K562 (cell line): ENCODE data around the gene GPR27. TPM values are rescaled to one million over a fixed set of nuclear protein-coding genes. Genes with fewer than 3 reads are reported as not detected.

Experiments
- ATAC-seq: fragments of 200-7000 bp; cut with Tn5 transposase; 3 replicates; pipeline ENCODE4 v1.9.1; 2020; ENCODE audit warnings: moderate library complexity
- BruUV-seq: library from RNA; stranded (reverse); fragments of 400-500 nt; replicated peaks from 2 replicates; lab custom pipeline; 2021; lab: Mats Ljungman, UMichigan
- CTCF ChIA-PET: fragments of 300-600 bp; formaldehyde crosslinking; extraction: SDS; loops from one replicate; lab custom pipeline; 2021; ENCODE audit warnings: low intra/inter-chr PET ratio; lab: Yijun Ruan, JAX
- POLR2A ChIA-PET: fragments of 300-600, 350-650 bp; sonication (Branson Sonifier 250); formaldehyde crosslinking; extraction: SDS; loops from one replicate; lab custom pipeline; 2021; ENCODE audit warnings: antibody characterized with exemption, inconsistent platforms; lab: Yijun Ruan, JAX
- DNase-seq, 4 experiments: peaks; one replicate each; pipeline versions ENCODE4 v3.0.0 to v3.0.0-alpha.2; 2011 to 2018; ENCODE audit warnings: low spot score in 3 of 4, mixed read lengths in 3 of 4; ENCODE audit errors: extremely low read depth in 1 of 4
- FAIRE-seq: peaks from 2 replicates; lab custom pipeline; 2011; peaks lifted over from hg19 to GRCh38; lab: Jason Lieb, UNC
- H2AFZ ChIP-seq: 2 replicates; pipeline ENCODE4 v1.6.0; 2011; ENCODE audit warnings: low read depth, low read length, control low read depth, inconsistent platforms
- H3K27ac ChIP-seq: fragments of 200-600 bp; 3 replicates; pipeline ENCODE4 v1.8.0; 2011; ENCODE audit warnings: low read depth, mild to moderate bottlenecking, control low read depth, inconsistent platforms, low read length, moderate library complexity, mixed read lengths; ENCODE audit errors: extremely low read depth
- H3K27me3 ChIP-seq, 2 experiments: fragments of 300-600 bp in 1 of 2; 2 replicates in 1 of 2; 3 replicates in 1 of 2; pipeline versions ENCODE4 v1.6.0 to v1.8.0; 2011; ENCODE audit warnings: inconsistent platforms in 2 of 2, low read length in 2 of 2, mild to moderate bottlenecking in 1 of 2, mixed read lengths in 1 of 2, moderate library complexity in 1 of 2; ENCODE audit not compliant: control insufficient read depth in 2 of 2, insufficient read depth in 2 of 2
- H3K36me3 ChIP-seq: fragments of 300-600 bp; 3 replicates; pipeline ENCODE4 v1.8.0; 2011; ENCODE audit warnings: mild to moderate bottlenecking, low read length, inconsistent platforms; ENCODE audit not compliant: control insufficient read depth, insufficient read depth
- H3K4me1 ChIP-seq, 2 experiments: fragments of 200-600 bp in 1 of 2; replicated peaks in 1 of 2; 2 replicates in 1 of 2; 3 replicates in 1 of 2; pipeline versions ENCODE4 v1.5.1 to v1.8.0; 2011; ENCODE audit warnings: inconsistent platforms in 2 of 2, low read length in 2 of 2, mild to moderate bottlenecking in 1 of 2, mixed read lengths in 1 of 2, moderate library complexity in 1 of 2; ENCODE audit not compliant: control insufficient read depth in 2 of 2, insufficient read depth in 2 of 2
- H3K4me2 ChIP-seq: 2 replicates; pipeline ENCODE4 v1.6.1; 2011; ENCODE audit warnings: low read length, control low read depth, inconsistent platforms, mixed read lengths; ENCODE audit not compliant: insufficient read depth
- H3K4me3 ChIP-seq: fragments of 200-600 bp; sonication (generic), shearing (Covaris generic); 2 replicates; pipeline ENCODE4 v1.5.1; 2016; ENCODE audit warnings: control low read depth, inconsistent platforms
- H3K79me2 ChIP-seq: fragments of 200-600 bp; 3 replicates; pipeline ENCODE4 v1.8.0; 2011; ENCODE audit warnings: low read length, inconsistent platforms; ENCODE audit not compliant: control insufficient read depth, insufficient read depth
- H3K9ac ChIP-seq, 2 experiments: 2 replicates each; pipeline versions ENCODE4 v1.6.0 to v1.6.1; 2011; ENCODE audit warnings: low read depth in 2 of 2, low read length in 2 of 2, control low read depth in 1 of 2, inconsistent platforms in 1 of 2, mild to moderate bottlenecking in 1 of 2, mixed read lengths in 1 of 2; ENCODE audit not compliant: insufficient read depth in 1 of 2
- H3K9me1 ChIP-seq: one replicate; pipeline ENCODE4 v1.6.0; 2011; ENCODE audit warnings: inconsistent platforms, mild to moderate bottlenecking, low read length, moderate library complexity; ENCODE audit not compliant: control insufficient read depth, insufficient read depth
- H3K9me3 ChIP-seq: replicated peaks from 2 replicates; pipeline ENCODE4 v1.5.1; 2011; ENCODE audit warnings: low read depth, low read length, inconsistent platforms; ENCODE audit not compliant: control insufficient read depth, insufficient read depth
- H4K20me1 ChIP-seq: replicated peaks from 2 replicates; pipeline ENCODE4 v1.6.1; 2011; ENCODE audit warnings: low read length, inconsistent platforms, mixed read lengths; ENCODE audit not compliant: control insufficient read depth, insufficient read depth
- CBX5 ChIP-seq: IDR thresholded peaks from 2 replicates; pipeline ENCODE4 v1.6.1; 2014; ENCODE audit warnings: low read depth, borderline replicate concordance
- CHCHD3 ChIP-seq: fragments of 250-450 bp; sonication (Bioruptor Pico); IDR thresholded peaks from 2 replicates; pipeline ENCODE4 v2.1.2; 2022; ENCODE audit warnings: mild to moderate bottlenecking
- CTBP1 ChIP-seq: fragments of 450-650 bp; IDR thresholded peaks from 2 replicates; pipeline ENCODE4 v1.6.1; 2016; ENCODE audit warnings: borderline replicate concordance
- FOXP4 ChIP-seq: sonication (generic); formaldehyde crosslinking; IDR thresholded peaks from 2 replicates; pipeline ENCODE4 v1.8.0; 2022; ENCODE audit warnings: mild to moderate bottlenecking, missing genetic modification reagents, borderline replicate concordance
- GATAD2A ChIP-seq: fragments of 450-650 bp; IDR thresholded peaks from 2 replicates; pipeline ENCODE4 v1.6.1; 2017
- HDAC8 ChIP-seq: fragments of 450-650 bp; IDR thresholded peaks from 2 replicates; pipeline ENCODE4 v1.6.1; 2016; ENCODE audit warnings: mild to moderate bottlenecking, missing genetic modification characterization, moderate library complexity, missing compliant biosample characterization
- ILK ChIP-seq: fragments of 450-650 bp; IDR thresholded peaks from 2 replicates; pipeline ENCODE4 v1.6.1; 2016; ENCODE audit warnings: missing genetic modification characterization, low read depth, mild to moderate bottlenecking, missing compliant biosample characterization, moderate library complexity, borderline replicate concordance
- KLF16 ChIP-seq: IDR thresholded peaks from 2 replicates; pipeline ENCODE4 v1.6.1; 2016; ENCODE audit warnings: antibody characterized with exemption
- MBD2 ChIP-seq: sonication (generic); IDR thresholded peaks from 2 replicates; pipeline ENCODE4 v1.6.1; 2016; ENCODE audit warnings: low read depth, borderline replicate concordance
- POLR2G ChIP-seq: fragments of 200-400 bp; formaldehyde crosslinking; IDR thresholded peaks from 2 replicates; pipeline ENCODE4 v1.6.1; 2017; ENCODE audit warnings: low read depth, mild to moderate bottlenecking, antibody characterized with exemption, low read length, moderate library complexity
- RNF2 ChIP-seq: sonication (generic); IDR thresholded peaks from 2 replicates; pipeline ENCODE4 v1.6.1; 2016
- SETDB1 ChIP-seq: IDR thresholded peaks from one replicate; pipeline ENCODE4 v1.6.1; 2012; ENCODE audit warnings: low read length, control low read depth, inconsistent platforms
- SMARCE1 ChIP-seq: fragments of 450-650 bp; IDR thresholded peaks from 2 replicates; pipeline ENCODE4 v1.7.1; 2016; ENCODE audit warnings: mild to moderate bottlenecking
- SUPT5H ChIP-seq: fragments of 450-650 bp; IDR thresholded peaks from 2 replicates; pipeline ENCODE4 v1.6.1; 2016
- TAF9B ChIP-seq: fragments of 450-650 bp; IDR thresholded peaks from 2 replicates; pipeline ENCODE4 v1.6.1; 2018; ENCODE audit warnings: mild to moderate bottlenecking; ENCODE audit not compliant: partially characterized antibody
- ZSCAN32 ChIP-seq: fragments of 450-650 bp; formaldehyde crosslinking; IDR thresholded peaks from 2 replicates; pipeline ENCODE4 v1.4.0; 2020; ENCODE audit warnings: mild to moderate bottlenecking, moderate library complexity
- WGBS: fragments of 100-300 bp; shearing (Covaris generic); methylation state at CpG from one replicate; pipeline ENCODE4 v1.1.6; 2016; ENCODE audit warnings: low coverage, mixed read lengths; ENCODE audit not compliant: insufficient coverage; ENCODE audit errors: missing lambda C conversion rate; 5-methylcytosine and 5-hydroxymethylcytosine counted together
- in situ Hi-C: fragments of 300-500 bp; cut with MboI; formaldehyde crosslinking; loops from 4 replicates; pipeline ENCODE4 v1.15.0; 2018; ENCODE audit warnings: inconsistent platforms, mixed read lengths
- intact Hi-C: fragments of 100-400 bp; cut with micrococcal nuclease; formaldehyde crosslinking; loops from 2 replicates; pipeline ENCODE4 v1.14.2; 2022
- polyA plus RNA-seq, 8 experiments: library from polyadenylated mRNA; depleted of rRNA in 4 of 8; stranded (reverse) in 5 of 8; unstranded in 3 of 8; fragments of >200 nt; fragmentation: Nextera tagmentation in 2 of 8; fragmentation: Illumina TruSeq in 1 of 8; extraction: Ambion mirVana in 2 of 8; extraction: Trizol in 1 of 8; gene quantifications; 2 replicates each; pipeline versions ENCODE4 v1.2.1 to v1.2.3, GENCODE V29; 2011 to 2014; ENCODE audit warnings: inconsistent platforms in 1 of 8, missing spikeins in 1 of 8
- total RNA-seq, 7 experiments: library from RNA; depleted of rRNA in 6 of 7; stranded (reverse); fragments of >200 nt in 6 of 7; fragmentation: Illumina TruSeq in 2 of 7; extraction: Trizol in 2 of 7; gene quantifications; 2 replicates each; pipeline versions ENCODE4 v1.2.1 to v1.2.3, GENCODE V29; 2011 to 2021; ENCODE audit warnings: low replicate concordance in 1 of 7
- TF ChIP-seq, protein P1 (sequence below): sonication (generic); formaldehyde crosslinking; IDR thresholded peaks from 2 replicates; pipeline ENCODE4 v1.8.0; 2022; ENCODE audit warnings: missing genetic modification reagents, mild to moderate bottlenecking, moderate library complexity, borderline replicate concordance
- TF ChIP-seq, protein P2 (sequence below): fragments of 450-650 bp; IDR thresholded peaks from one replicate; pipeline ENCODE4 v1.6.1; 2018; ENCODE audit warnings: mild to moderate bottlenecking, moderate library complexity; ENCODE audit not compliant: partially characterized antibody
- TF ChIP-seq, protein P3 (sequence below): fragments of 450-650 bp; formaldehyde crosslinking; conservative IDR thresholded peaks from 2 replicates; pipeline ENCODE4 v1.4.0; 2022; ENCODE audit warnings: mild to moderate bottlenecking, missing genetic modification characterization

GPR27 gene
- total and polyA plus RNA-seq, 9 of the 15 experiments (the other 6 are each of a cell fraction or from before 2014, with no cell fraction given): not detected

DNA sequence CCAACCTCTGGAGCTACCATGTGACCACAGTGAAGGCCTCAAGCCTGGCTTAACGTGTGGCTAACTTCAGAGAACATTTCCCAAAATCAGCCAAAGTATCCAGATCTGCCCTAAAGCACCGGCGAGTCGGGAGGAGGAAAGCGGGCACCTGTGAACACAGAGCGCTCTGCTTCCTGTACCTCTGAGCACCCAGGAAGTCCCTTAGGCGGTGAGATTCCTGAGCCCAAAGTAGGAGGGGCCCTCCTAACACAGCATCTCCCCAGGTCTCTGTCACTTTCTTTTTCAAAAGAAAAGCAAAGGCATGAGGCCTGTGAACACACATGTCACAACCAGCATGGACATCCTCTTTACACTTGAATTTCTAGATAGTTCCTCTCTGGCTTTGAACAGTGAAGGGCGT is 27.5 kb upstream of the GPR27 start:
- H3K36me3 ChIP-seq: no peaks in the 10 kb centered on the region
- peaks cover 6 to 18% of the 10 kb centered on the region in 2 experiments; a peak in 4 of 5 replicates for H3K27me3 ChIP-seq
- H3K79me2 ChIP-seq: no peaks in the 10 kb centered on the region
- CTCF ChIA-PET: no interaction called here
- intact Hi-C loops: no loop called here
- no peak overlapping the region; a peak in 1 of 4 replicates for H3K9ac ChIP-seq
- peaks cover 0 to 11% of the 10 kb centered on the region in 2 experiments; a peak in 3 of 5 replicates for H3K4me1 ChIP-seq
- BruUV-seq: no TSS peak
- H2AFZ ChIP-seq: peak overlapping the region; percentile 72; the same call in 1 of the 2 replicates
- no peaks in the 10 kb centered on the region for H4K20me1 ChIP-seq
- no peak for TF ChIP-seq ILK (tag)
- TF ChIP-seq, protein P1, sequence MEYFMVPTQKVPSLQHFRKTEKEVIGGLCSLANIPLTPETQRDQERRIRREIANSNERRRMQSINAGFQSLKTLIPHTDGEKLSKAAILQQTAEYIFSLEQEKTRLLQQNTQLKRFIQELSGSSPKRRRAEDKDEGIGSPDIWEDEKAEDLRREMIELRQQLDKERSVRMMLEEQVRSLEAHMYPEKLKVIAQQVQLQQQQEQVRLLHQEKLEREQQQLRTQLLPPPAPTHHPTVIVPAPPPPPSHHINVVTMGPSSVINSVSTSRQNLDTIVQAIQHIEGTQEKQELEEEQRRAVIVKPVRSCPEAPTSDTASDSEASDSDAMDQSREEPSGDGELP (CRISPR knock-in tag): no peak
- TF ChIP-seq, protein P2, sequence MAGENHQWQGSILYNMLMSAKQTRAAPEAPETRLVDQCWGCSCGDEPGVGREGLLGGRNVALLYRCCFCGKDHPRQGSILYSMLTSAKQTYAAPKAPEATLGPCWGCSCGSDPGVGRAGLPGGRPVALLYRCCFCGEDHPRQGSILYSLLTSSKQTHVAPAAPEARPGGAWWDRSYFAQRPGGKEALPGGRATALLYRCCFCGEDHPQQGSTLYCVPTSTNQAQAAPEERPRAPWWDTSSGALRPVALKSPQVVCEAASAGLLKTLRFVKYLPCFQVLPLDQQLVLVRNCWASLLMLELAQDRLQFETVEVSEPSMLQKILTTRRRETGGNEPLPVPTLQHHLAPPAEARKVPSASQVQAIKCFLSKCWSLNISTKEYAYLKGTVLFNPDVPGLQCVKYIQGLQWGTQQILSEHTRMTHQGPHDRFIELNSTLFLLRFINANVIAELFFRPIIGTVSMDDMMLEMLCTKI: no peak
- no peak for TF ChIP-seq GATAD2A
- TF ChIP-seq ZSCAN32 (CRISPR knock-in tag): no peak
- no peak for TF ChIP-seq HDAC8 (tag)
- no peak for TF ChIP-seq CTBP1
- no peak for TF ChIP-seq SUPT5H
- TF ChIP-seq SETDB1: no peak
- TF ChIP-seq POLR2G: no peak
- TF ChIP-seq SMARCE1: no peak
- no peak for TF ChIP-seq MBD2
- no peak for TF ChIP-seq KLF16
- no peak for TF ChIP-seq FOXP4
- TF ChIP-seq CBX5: no peak
- TF ChIP-seq CHCHD3 (CRISPR knock-in tag): no peak
- TF ChIP-seq TAF9B: no peak
- TF ChIP-seq, protein P3, sequence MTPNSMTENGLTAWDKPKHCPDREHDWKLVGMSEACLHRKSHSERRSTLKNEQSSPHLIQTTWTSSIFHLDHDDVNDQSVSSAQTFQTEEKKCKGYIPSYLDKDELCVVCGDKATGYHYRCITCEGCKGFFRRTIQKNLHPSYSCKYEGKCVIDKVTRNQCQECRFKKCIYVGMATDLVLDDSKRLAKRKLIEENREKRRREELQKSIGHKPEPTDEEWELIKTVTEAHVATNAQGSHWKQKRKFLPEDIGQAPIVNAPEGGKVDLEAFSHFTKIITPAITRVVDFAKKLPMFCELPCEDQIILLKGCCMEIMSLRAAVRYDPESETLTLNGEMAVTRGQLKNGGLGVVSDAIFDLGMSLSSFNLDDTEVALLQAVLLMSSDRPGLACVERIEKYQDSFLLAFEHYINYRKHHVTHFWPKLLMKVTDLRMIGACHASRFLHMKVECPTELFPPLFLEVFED (CRISPR knock-in tag): no peak
- no peak for TF ChIP-seq RNF2
- TF ChIP-seq, all 486 proteins: peak for 0
- H3K4me2 ChIP-seq: no peak overlapping the region
- POLR2A ChIA-PET: no interaction called here
- H3K9me1 ChIP-seq: no peaks in the 10 kb centered on the region
- in situ Hi-C loops: no loop called here
- H3K4me3 ChIP-seq: no peak overlapping the region
- DNase-seq (no peak), ATAC-seq (no peak), FAIRE-seq (no peak)
- no peak overlapping the region for H3K27ac ChIP-seq
- no peaks in the 10 kb centered on the region for H3K9me3 ChIP-seq
- 77% methylated on average over 4 of the region's 8 CpGs for WGBS
